Fibroblast of skin of right biceps (primary cell): ENCODE data around the gene PTH.

Source experiments
- DNase-seq: peaks from one replicate; pipeline ENCODE4 v3.0.0-alpha.2; 2013

PTH gene

GRCh38 chr11:13448876-13449275 lies 46.9 kb downstream of the PTH start:
- DNase-seq: peak; percentile 40

DNA sequence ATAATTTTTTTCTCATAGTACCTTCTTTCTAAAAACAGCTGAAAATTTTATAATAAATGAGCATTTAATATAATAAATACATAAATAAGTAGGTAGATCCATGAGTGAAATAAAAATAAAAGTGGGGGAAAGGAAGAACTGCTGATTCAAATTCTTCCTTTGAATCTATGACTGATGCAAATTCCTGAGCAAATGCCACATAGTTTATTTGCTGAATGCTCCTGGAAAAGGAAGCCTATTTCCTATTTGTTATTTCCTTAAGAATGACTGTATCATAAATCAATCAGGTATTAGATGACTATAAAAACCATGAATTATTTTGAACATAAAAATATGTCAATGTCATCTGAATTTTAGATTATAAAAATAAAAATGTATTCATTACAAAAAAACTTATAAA lies 49.4 kb downstream of the PTH start:
- peak; percentile 51 for DNase-seq

DNA sequence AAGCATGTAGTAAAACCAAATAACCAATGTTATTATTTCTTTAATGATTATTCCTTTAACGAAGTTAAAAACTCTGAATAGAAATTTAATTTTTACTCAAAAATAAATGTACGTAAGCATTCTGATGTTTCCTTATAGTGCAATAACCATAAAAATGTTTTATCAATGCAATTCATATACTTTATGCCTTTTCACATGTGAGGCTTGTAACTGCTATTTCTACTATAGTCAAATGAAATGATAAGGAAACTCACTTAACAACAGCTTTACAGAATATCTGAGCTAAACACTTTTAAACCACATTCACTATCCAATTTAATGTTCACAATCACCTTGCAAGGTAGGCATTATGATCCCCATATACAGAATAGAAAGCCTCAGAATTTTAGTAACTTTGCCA lies 50.2 kb downstream of the PTH start:
- no peak for DNase-seq
